Ovary (tissue), 9 donors: ENCODE measurements around the gene BAG5. TPM values are rescaled to one million over a fixed set of nuclear protein-coding genes. Genes with fewer than 3 reads are reported as not detected.

Source experiments
- DNase-seq, 5 donors: peaks; one replicate each; pipeline ENCODE4 v3.0.0-alpha.2; 2019 to 2020
- H3K27ac ChIP-seq, 2 donors: fragments of 200-600 bp; one replicate each; pipeline versions ENCODE4 v1.5.1 to v1.8.0; 2019 to 2022
- H3K27me3 ChIP-seq: fragments of 200-600 bp; one replicate; pipeline ENCODE4 v1.8.0; 2022
- H3K36me3 ChIP-seq: fragments of 200-600 bp; sonication (generic); one replicate; pipeline ENCODE4 v1.5.1; 2019
- H3K4me1 ChIP-seq: one replicate; pipeline ENCODE4 v1.8.1; 2013; ENCODE audit warnings: mild to moderate bottlenecking, moderate library complexity; ENCODE audit not compliant: insufficient read depth
- H3K4me3 ChIP-seq: fragments of 200-600 bp; sonication (generic); one replicate; pipeline ENCODE4 v1.5.1; 2017
- H3K9me3 ChIP-seq, 2 donors: fragments of 200-600 bp in 1 of 2; sonication (generic) in 1 of 2; one replicate each; pipeline versions ENCODE4 v1.5.1 to v1.8.1; 2013 to 2019; ENCODE audit warnings: mild to moderate bottlenecking in 1 of 2, moderate library complexity in 1 of 2
- CTCF ChIP-seq, 3 donors: fragments of 450-650 bp in 2 of 3; fragments of 200-600 bp in 1 of 3; IDR thresholded peaks; one replicate each; pipeline versions ENCODE4 v1.5.1 to v1.8.0; 2016 to 2022; ENCODE audit warnings: antibody characterized with exemption in 3 of 3, mild to moderate bottlenecking in 1 of 3
- EP300 ChIP-seq: sonication (generic); formaldehyde crosslinking; IDR thresholded peaks from one replicate; pipeline ENCODE4 v1.6.1; 2017; ENCODE audit warnings: antibody characterized with exemption
- POLR2A ChIP-seq: fragments of 450-650 bp; IDR thresholded peaks from one replicate; pipeline ENCODE4 v1.6.1; 2017; ENCODE audit warnings: antibody characterized with exemption, mild to moderate bottlenecking, moderate library complexity
- WGBS, 3 donors: extraction: QIAGEN DNeasy Blood & Tissue Kit in 1 of 3; methylation state at CpG; one replicate each; pipeline versions ENCODE4 v1.1.5 to v1.1.7; 2013 to 2017; 5-methylcytosine and 5-hydroxymethylcytosine counted together
- intact Hi-C, 4 donors: fragments of 100-400 bp; cut with DNase I; formaldehyde crosslinking; loops; one replicate each; pipeline versions ENCODE4 v1.11.0 to v1.15.1; 2022 to 2023
- polyA plus RNA-seq, 2 donors: library from polyadenylated mRNA; stranded (reverse); fragments of 200-250 nt in 1 of 2; fragments of 350-450 nt in 1 of 2; fragmentation: Illumina TruSeq in 1 of 2; extraction: RNeasy Lipid Tissue Mini Kit (QIAGEN cat#74804) in 1 of 2; gene quantifications; one replicate each; pipeline ENCODE4 v1.2.3, GENCODE V29; 2013 to 2014
- total RNA-seq, 7 donors: library from RNA; depleted of rRNA in 2 of 7; stranded (reverse); fragments of >200 nt in 2 of 7; fragmentation: NEBNext Ultra II Directional in 3 of 7; extraction: Animal tissue kit (Norgen Biotek cat#: 25700) in 3 of 7; gene quantifications; one replicate each; pipeline versions ENCODE4 v1.1.0 to v1.2.4, GENCODE V29; 2016 to 2023
- donor health status: DM: no; HTN: no; CAD: no; lungs with moderate emphysema.
- donor health status: DM: no; HTN: no; CAD: no.
- donor health status: Bipolar disorder and iron deficiency.
- donor health status: DM: yes; HTN: yes; CAD: no.
- donor health status: DM: no; HTN: no; CAD: no.
- donor health status: DM: yes; HTN: yes; CAD: no.

BAG5 gene
- total and polyA plus RNA-seq, 9 donors = 9.8 to 29.1 (median 24.4) TPM

GRCh38 chr14:103559766-103560165 is 2.7 kb downstream of the BAG5 start:
- Histone ChIP-seq H3K4me3 (no peak overlapping the region), H3K4me1 (peaks cover 7% of the 10 kb centered on the region), H3K27ac (no peak overlapping the region), H3K36me3 (no peaks in the 10 kb centered on the region), H3K9me3 (no peaks in the 10 kb centered on the region), H3K27me3 (no peaks in the 10 kb centered on the region)
- 47 to 58% (median 54%) methylated on average over 9 of the region's 9 CpGs for WGBS, 3 donors
- TF ChIP-seq POLR2A (no peak), EP300 (no peak), CTCF (IDR thresholded peaks at IDR 0.05) (no peak)
- intact Hi-C loops = loop anchor here in 1 of 4 donors (10.0 kb wide), 1 partner anchor 65 kb away; the partner anchor contains the start of gene KLC1
- no peak for DNase-seq

- 65 to 70% (median 67%) methylated on average over 16 of the region's 16 CpGs for WGBS, 3 donors
- intact Hi-C loops = no loop called here
- peak in 1 of 5 donors; percentile 29 for DNase-seq
- Histone ChIP-seq H3K4me3 (no peak overlapping the region), H3K27me3 (no peaks in the 10 kb centered on the region), H3K4me1 (peaks cover 6% of the 10 kb centered on the region), H3K27ac (no peak overlapping the region), H3K36me3 (no peaks in the 10 kb centered on the region), H3K9me3 (no peaks in the 10 kb centered on the region)
- no peak for TF ChIP-seq EP300
Observed at GRCh38 chr14:103558071-103558882, 4.2 kb downstream of the BAG5 start.

GRCh38 chr14:103556946-103557758 is 5.3 kb downstream of the BAG5 start:
- no peak for TF ChIP-seq CTCF (IDR thresholded peaks at IDR 0.05)
- no peak for TF ChIP-seq POLR2A
- TF ChIP-seq EP300 = no peak
- Histone ChIP-seq H3K4me1 (peaks cover 6% of the 10 kb centered on the region), H3K9me3 (no peaks in the 10 kb centered on the region), H3K4me3 (no peak overlapping the region), H3K27me3 (no peaks in the 10 kb centered on the region), H3K27ac (no peak overlapping the region), H3K36me3 (no peaks in the 10 kb centered on the region)
- DNase-seq = no peak
- WGBS, 3 donors = 41 to 53% (median 48%) methylated on average over 15 of the region's 15 CpGs
- intact Hi-C loops = no loop called here

DNA sequence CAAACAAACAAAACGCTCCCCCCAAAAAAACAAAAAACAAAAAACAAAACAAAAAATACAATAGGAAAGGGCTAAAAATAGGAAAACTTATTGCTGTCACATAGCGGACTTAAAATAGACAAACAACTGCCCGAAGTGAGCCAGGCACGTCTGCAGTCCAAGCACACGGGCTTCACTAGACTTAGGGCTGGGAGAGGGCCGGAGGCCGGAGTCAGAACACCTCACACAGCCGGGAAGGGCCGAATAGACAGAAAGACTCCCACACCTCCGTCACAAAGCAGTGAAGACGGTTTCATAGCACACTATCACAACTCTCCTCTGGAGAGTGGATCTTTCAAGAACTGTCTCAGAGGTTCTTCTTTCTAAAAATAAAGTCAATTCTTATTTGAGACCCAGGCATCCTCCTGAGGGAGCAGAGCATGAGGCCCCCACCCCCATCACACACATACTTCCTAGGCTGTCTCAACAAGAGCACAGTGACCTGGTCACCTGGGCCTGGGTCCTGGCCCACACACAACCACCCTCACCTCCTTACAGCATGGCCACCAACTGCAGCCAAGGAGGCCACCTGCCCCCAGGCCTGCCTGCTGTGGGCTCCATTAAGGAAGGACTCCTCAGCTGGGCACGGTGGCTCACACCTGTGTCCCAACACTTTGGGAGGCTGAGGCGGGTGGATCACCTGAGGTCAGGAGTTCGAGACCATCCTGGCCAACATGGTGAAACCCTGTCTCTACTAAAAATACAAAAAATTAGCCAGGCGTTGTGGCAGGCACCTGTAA is 6.7 kb downstream of the BAG5 start:
- H3K27me3 ChIP-seq = no peaks in the 10 kb centered on the region
- DNase-seq = peak in 1 of 5 donors; percentile 18
- no peak overlapping the region for H3K4me3 ChIP-seq
- no peaks in the 10 kb centered on the region for H3K36me3 ChIP-seq
- no peak overlapping the region for H3K27ac ChIP-seq
- TF ChIP-seq CTCF (IDR thresholded peaks at IDR 0.05) = no peak
- TF ChIP-seq POLR2A = no peak
- no peak for TF ChIP-seq EP300
- intact Hi-C loops = no loop called here
- no peaks in the 10 kb centered on the region for H3K9me3 ChIP-seq
- H3K4me1 ChIP-seq = peaks cover 1% of the 10 kb centered on the region
- 68 to 75% (median 74%) methylated on average over 14 to 15 of the region's 15 CpGs for WGBS, 3 donors
